Spleen (tissue), 13 donors: Measurements from ENCODE around the gene PRSS2. TPM values are rescaled to one million over a fixed set of nuclear protein-coding genes. Genes with fewer than 3 reads are reported as not detected.

ENCODE experiments used
- DNase-seq: peaks from one replicate; pipeline ENCODE4 v3.0.0-alpha.2; 2020
- H3K27ac ChIP-seq, 8 donors: fragments of 200-600 bp; sonication (generic) in 7 of 8; 1 replicate in 4 of 8; 2 replicates in 4 of 8; pipeline versions ENCODE4 v1.5.0 to v1.8.0; 2016 to 2021; ENCODE audit warnings: inconsistent platforms in 4 of 8, mild to moderate bottlenecking in 4 of 8, moderate library complexity in 1 of 8
- H3K27me3 ChIP-seq, 7 donors: fragments of 200-600 bp; sonication (generic) in 6 of 7; replicated peaks in 1 of 7; 1 replicate in 4 of 7; 2 replicates in 3 of 7; pipeline versions ENCODE4 v1.5.0 to v1.8.0; 2016 to 2021; ENCODE audit warnings: inconsistent platforms in 3 of 7, mild to moderate bottlenecking in 1 of 7
- H3K36me3 ChIP-seq, 6 donors: fragments of 200-600 bp; sonication (generic) in 5 of 6; 1 replicate in 4 of 6; 2 replicates in 2 of 6; pipeline versions ENCODE4 v1.5.0 to v1.8.0; 2016 to 2021; ENCODE audit warnings: inconsistent platforms in 2 of 6
- H3K4me1 ChIP-seq, 6 donors: fragments of 200-600 bp; sonication (generic) in 5 of 6; 1 replicate in 3 of 6; 2 replicates in 3 of 6; pipeline versions ENCODE4 v1.5.0 to v1.8.0; 2016 to 2021; ENCODE audit warnings: inconsistent platforms in 3 of 6
- H3K4me3 ChIP-seq, 8 donors: fragments of 200-600 bp; sonication (generic) in 7 of 8; 1 replicate in 4 of 8; 2 replicates in 4 of 8; pipeline versions ENCODE4 v1.5.0 to v1.8.0; 2016 to 2021; ENCODE audit warnings: inconsistent platforms in 4 of 8, mild to moderate bottlenecking in 4 of 8, moderate library complexity in 2 of 8
- H3K9me3 ChIP-seq, 8 donors: fragments of 200-600 bp; sonication (generic) in 7 of 8; 1 replicate in 4 of 8; 2 replicates in 4 of 8; pipeline versions ENCODE4 v1.5.0 to v1.8.0; 2016 to 2021; ENCODE audit warnings: inconsistent platforms in 4 of 8
- POLR2A ChIP-seq, 3 donors: fragments of 450-650 bp; IDR thresholded peaks; one replicate each; pipeline ENCODE4 v1.5.1; 2017; ENCODE audit warnings: antibody characterized with exemption in 3 of 3, mild to moderate bottlenecking in 1 of 3
- POLR2AphosphoS5 ChIP-seq, 3 donors: sonication (generic); formaldehyde crosslinking; IDR thresholded peaks; one replicate each; pipeline ENCODE4 v1.5.1; 2017; ENCODE audit warnings: antibody characterized with exemption in 3 of 3
- WGBS, 5 donors: extraction: QIAGEN DNeasy Blood & Tissue Kit in 3 of 5; methylation state at CpG; one replicate each; pipeline versions ENCODE4 v1.1.5 to v1.1.7; 2013 to 2018; 5-methylcytosine and 5-hydroxymethylcytosine counted together
- intact Hi-C: fragments of 100-400 bp; cut with DNase I; formaldehyde crosslinking; loops from one replicate; pipeline ENCODE4 v1.15.0; 2023; ENCODE audit warnings: low total_unique reads
- long read RNA-seq, 2 donors: transcript quantifications; one replicate each; lab custom pipeline, GENCODE V29; 2026
- polyA plus RNA-seq, 3 donors: library from polyadenylated mRNA; stranded (reverse); fragments of 200-250 nt; gene quantifications; one replicate each; pipeline ENCODE4 v1.2.1, GENCODE V29; 2013
- total RNA-seq, 7 donors: library from RNA; depleted of rRNA in 3 of 7; stranded (reverse); fragments of >200 nt in 3 of 7; fragmentation: NEBNext Ultra II Directional in 4 of 7; extraction: Animal tissue kit (Norgen Biotek cat#: 25700) in 4 of 7; gene quantifications; one replicate each; pipeline versions ENCODE4 v1.1.0 to v1.2.1, GENCODE V29; 2016 to 2021
- TF ChIP-seq, protein P1 (sequence below), 11 experiments: fragments of 200-600 bp in 7 of 11; fragments of 450-650 bp in 4 of 11; sonication (generic) in 4 of 11; IDR thresholded peaks in 8 of 11; conservative IDR thresholded peaks in 3 of 11; 1 replicate in 7 of 11; 2 replicates in 4 of 11; pipeline versions ENCODE4 v1.4.0 to v1.8.0; 2016 to 2021; ENCODE audit warnings: antibody characterized with exemption in 11 of 11, inconsistent platforms in 4 of 11, mild to moderate bottlenecking in 1 of 11
- donor health status: healthy with polysubstance abuse.
- donor health status: DM: no; HTN: no; CAD: no; lungs with moderate emphysema.
- donor health status: DM: no; HTN: no; CAD: no.
- donor health status: Bipolar disorder and iron deficiency.
- donor health status: healthy.
- donor health status: DM: no; HTN: no; CAD: no.
- donor health status: DM: yes; HTN: yes; CAD: no.

Gene PRSS2
- total RNA-seq (10 to 100 TPM in 2 of 7 donors, 1 to 10 TPM in 1, not detected in 4; 3.8 to 14.5 (median 11.1) TPM), polyA plus RNA-seq (1 to 10 TPM; 1.1 to 1.3 (median 1.2) TPM)
- long read RNA-seq, donor 1, partial matches to known transcripts: 0 of 1 reads
- long read RNA-seq, donor 1, other reads (novel, unspliced or antisense): 0 of 1 reads
- long read RNA-seq, donor 2, transcript PRSS2-201 (5 exons, 795 nt): major isoform, 112 of 131 reads
- long read RNA-seq, donor 2, partial matches to known transcripts: 18 of 131 reads
- long read RNA-seq, donor 2, other reads (novel, unspliced or antisense): 0 of 131 reads

DNA sequence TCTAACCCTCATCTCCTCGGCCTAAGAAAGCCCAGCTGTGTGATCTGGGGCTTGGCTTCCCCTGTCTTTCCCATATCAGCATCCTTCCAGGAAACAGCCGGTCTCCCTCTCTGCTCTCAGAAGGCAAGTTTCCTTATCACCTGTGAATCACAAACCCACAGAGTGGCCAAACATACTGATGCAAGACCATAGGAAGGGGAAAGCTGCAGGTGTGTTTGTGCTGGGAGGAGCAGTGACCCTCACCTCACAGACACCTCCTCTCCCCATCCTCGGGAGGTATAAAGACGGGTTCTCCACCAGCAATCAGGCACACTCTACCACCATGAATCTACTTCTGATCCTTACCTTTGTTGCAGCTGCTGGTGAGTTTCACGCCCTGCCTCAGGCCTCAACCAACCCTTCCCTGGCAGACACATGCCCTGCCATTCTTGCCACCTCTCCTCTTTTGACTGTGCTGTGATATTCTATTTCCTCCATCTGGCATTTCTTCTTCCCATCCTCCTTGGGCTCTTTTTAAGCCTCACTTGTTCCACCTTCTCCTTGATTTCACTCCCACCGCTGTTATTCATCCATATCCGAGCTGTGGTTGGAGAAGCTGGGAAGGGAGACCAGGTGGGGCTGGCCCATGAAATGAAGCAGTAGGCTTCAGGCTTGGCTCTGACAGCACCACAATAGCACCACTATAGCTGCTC is at the start of gene PRSS2:
Gene PRSS2, plus strand, starts transcription at position 310 of the 692 bp plus-strand sequence. Its CDS starts 13 bp downstream, at position 323.
- intact Hi-C loops: loop anchor here (10.0 kb wide), 1 partner anchor 146 kb away; no protein-coding TSS in a partner anchor
- 64 to 81% (median 74%) methylated on average over 7 of the region's 7 CpGs for WGBS, 5 donors
- Histone ChIP-seq H3K36me3 (no peaks in the 10 kb centered on the region), H3K4me1 (peaks cover 0 to 12% (median 0%) of the 10 kb centered on the region in 6 donors), H3K27me3 (no peaks in the 10 kb centered on the region), H3K9me3 (no peaks in the 10 kb centered on the region), H3K4me3 (no peak within 1 kb of the TSS), H3K27ac (no peak within 1 kb of the TSS)
- DNase-seq: no peak
- TF ChIP-seq POLR2AphosphoS5 (IDR thresholded peaks at IDR 0.05): no peak
- TF ChIP-seq, protein P1, sequence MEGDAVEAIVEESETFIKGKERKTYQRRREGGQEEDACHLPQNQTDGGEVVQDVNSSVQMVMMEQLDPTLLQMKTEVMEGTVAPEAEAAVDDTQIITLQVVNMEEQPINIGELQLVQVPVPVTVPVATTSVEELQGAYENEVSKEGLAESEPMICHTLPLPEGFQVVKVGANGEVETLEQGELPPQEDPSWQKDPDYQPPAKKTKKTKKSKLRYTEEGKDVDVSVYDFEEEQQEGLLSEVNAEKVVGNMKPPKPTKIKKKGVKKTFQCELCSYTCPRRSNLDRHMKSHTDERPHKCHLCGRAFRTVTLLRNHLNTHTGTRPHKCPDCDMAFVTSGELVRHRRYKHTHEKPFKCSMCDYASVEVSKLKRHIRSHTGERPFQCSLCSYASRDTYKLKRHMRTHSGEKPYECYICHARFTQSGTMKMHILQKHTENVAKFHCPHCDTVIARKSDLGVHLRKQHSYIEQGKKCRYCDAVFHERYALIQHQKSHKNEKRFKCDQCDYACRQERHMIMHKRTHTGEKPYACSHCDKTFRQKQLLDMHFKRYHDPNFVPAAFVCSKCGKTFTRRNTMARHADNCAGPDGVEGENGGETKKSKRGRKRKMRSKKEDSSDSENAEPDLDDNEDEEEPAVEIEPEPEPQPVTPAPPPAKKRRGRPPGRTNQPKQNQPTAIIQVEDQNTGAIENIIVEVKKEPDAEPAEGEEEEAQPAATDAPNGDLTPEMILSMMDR (IDR thresholded peaks at IDR 0.05 in 8 of 11, conservative IDR thresholded peaks at IDR 0.05 in 3 of 11): no peak
- TF ChIP-seq POLR2A (IDR thresholded peaks at IDR 0.05): no peak

DNA sequence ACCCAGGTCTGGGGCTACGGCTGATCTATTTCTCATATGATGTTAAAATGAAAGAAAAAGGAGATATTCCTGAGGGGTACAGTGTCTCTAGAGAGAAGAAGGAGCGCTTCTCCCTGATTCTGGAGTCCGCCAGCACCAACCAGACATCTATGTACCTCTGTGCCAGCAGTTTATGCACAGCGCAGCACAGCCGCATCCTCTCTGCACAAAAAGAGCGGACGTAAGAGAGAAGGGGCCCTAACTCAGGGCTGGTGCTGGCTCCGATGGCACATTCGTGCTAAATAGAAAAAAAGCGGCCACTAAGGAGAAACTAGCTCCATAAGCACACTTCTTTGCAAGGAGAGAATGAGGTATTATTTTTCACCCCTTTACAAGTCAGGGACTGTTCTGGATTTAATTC is 49.8 kb upstream of the PRSS2 start:
- no peak for TF ChIP-seq POLR2A (IDR thresholded peaks at IDR 0.05)
- WGBS, 5 donors: 44 to 94% (median 92%) methylated on average over 10 of the region's 10 CpGs
- peaks cover 0 to 3% (median 0%) of the 10 kb centered on the region in 7 donors for H3K27me3 ChIP-seq
- peaks cover 0 to 18% (median 6%) of the 10 kb centered on the region in 6 donors for H3K4me1 ChIP-seq
- peak overlapping the region in 3 of 8 donors; percentile 18 to 65 (median 22) for H3K27ac ChIP-seq
- no peak for DNase-seq
- H3K36me3 ChIP-seq: no peaks in the 10 kb centered on the region
- H3K9me3 ChIP-seq: no peaks in the 10 kb centered on the region
- H3K4me3 ChIP-seq: peak overlapping the region in 1 of 8 donors; percentile 7
- intact Hi-C loops: no loop called here

DNA sequence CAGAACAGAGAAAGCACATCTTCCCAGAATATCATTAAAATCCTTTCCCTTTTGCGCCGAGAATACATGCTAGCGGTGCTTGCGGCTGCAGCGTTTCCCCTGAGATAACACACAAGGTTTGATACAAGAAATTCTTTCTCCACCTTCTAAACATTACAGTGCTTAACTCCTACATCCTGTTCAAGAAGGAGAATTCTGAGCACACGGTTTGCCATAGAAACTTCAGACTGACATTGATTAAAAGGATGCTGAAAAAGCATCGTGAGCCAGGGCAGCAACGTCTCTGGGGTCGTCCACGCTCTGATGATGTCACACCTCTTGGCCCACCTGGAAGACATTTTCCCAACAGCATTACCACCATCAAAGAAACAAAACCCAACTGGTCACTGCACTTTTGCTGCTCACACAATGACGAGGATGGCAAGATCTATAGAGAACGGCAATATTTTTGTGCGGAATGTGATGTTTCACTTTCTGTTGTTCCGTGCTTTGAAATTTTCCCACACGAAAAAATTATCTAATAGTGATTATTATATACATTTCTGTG is 48.4 kb upstream of the PRSS2 start:
- Histone ChIP-seq H3K4me3 (peak overlapping the region in 3 of 8 donors; percentile 10 to 36 (median 18)), H3K27me3 (peaks cover 0 to 3% (median 0%) of the 10 kb centered on the region in 7 donors), H3K27ac (peak overlapping the region in 3 of 8 donors; percentile 19 to 65 (median 31)), H3K9me3 (no peaks in the 10 kb centered on the region), H3K36me3 (no peaks in the 10 kb centered on the region), H3K4me1 (peaks cover 0 to 7% (median 2%) of the 10 kb centered on the region in 6 donors)
- DNase-seq: no peak
- no peak for TF ChIP-seq POLR2A (IDR thresholded peaks at IDR 0.05)
- TF ChIP-seq, protein P1 (IDR thresholded peaks at IDR 0.05 in 8 of 11, conservative IDR thresholded peaks at IDR 0.05 in 3 of 11): no peak
- TF ChIP-seq POLR2AphosphoS5 (IDR thresholded peaks at IDR 0.05): no peak
- intact Hi-C loops: no loop called here
- 52 to 73% (median 69%) methylated on average over 15 of the region's 15 CpGs for WGBS, 5 donors

DNA sequence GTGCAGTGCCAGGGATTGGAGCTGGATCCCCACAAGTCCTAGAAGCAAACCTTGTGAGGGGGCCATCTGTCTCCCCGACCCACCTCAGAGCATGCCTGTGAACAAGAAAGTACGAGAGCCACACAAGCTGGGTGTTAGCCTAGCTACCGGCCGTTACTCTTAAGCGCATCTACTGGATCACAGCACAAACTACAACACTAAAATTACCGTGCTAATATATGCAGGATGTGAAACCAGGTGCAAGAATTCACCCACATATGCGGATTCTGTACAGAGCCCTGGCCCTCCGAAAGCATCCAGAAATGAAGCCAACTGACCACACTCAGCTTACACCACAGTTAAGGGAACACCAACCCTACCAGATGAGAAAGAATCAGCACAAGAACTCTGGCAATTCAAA is 37.5 kb upstream of the PRSS2 start:
- no peak overlapping the region for H3K27ac ChIP-seq
- 80 to 87% (median 82%) methylated on average over 8 of the region's 8 CpGs for WGBS, 5 donors
- TF ChIP-seq POLR2A (IDR thresholded peaks at IDR 0.05) (no peak), POLR2AphosphoS5 (IDR thresholded peaks at IDR 0.05) (no peak)
- TF ChIP-seq, protein P1 (IDR thresholded peaks at IDR 0.05 in 8 of 11, conservative IDR thresholded peaks at IDR 0.05 in 3 of 11): no peak
- peaks cover 0 to 13% (median 0%) of the 10 kb centered on the region in 8 donors for H3K9me3 ChIP-seq
- H3K4me3 ChIP-seq: no peak overlapping the region
- H3K36me3 ChIP-seq: no peaks in the 10 kb centered on the region
- intact Hi-C loops: no loop called here
- H3K27me3 ChIP-seq: no peaks in the 10 kb centered on the region
- no peak for DNase-seq
- no peaks in the 10 kb centered on the region for H3K4me1 ChIP-seq
